NB4 (cell line): ENCODE data around the gene LUZP2.

Source experiments
- DNase-seq: peaks from one replicate; pipeline ENCODE4 v3.0.0; 2010; ENCODE audit warnings: low read depth
- H3K4me3 ChIP-seq: one replicate; pipeline ENCODE4 v1.5.1; 2011; ENCODE audit warnings: mild to moderate bottlenecking, low read depth, low read length, moderate library complexity
- CTCF ChIP-seq: IDR thresholded peaks from one replicate; pipeline ENCODE4 v1.5.1; 2012; ENCODE audit warnings: low read depth, low read length
- MAX ChIP-seq: IDR thresholded peaks from 2 replicates; pipeline ENCODE4 v1.6.1; 2011; ENCODE audit warnings: low read depth, low read length
- MYC ChIP-seq: IDR thresholded peaks from 2 replicates; pipeline ENCODE4 v1.6.1; 2011; ENCODE audit warnings: low read depth, low read length
- POLR2A ChIP-seq: IDR thresholded peaks from 2 replicates; pipeline ENCODE4 v1.6.1; 2011; ENCODE audit warnings: mild to moderate bottlenecking; ENCODE audit not compliant: insufficient read length; ENCODE audit errors: extremely low read depth

Gene LUZP2

GRCh38 chr11:24513479-24514218 lies 16.8 kb downstream of the LUZP2 start:
- no peak for TF ChIP-seq MAX
- no peak for TF ChIP-seq CTCF
- no peak for TF ChIP-seq POLR2A
- TF ChIP-seq MYC = no peak
- H3K4me3 ChIP-seq = no peak overlapping the region
- no peak for DNase-seq

- DNase-seq = no peak
These were observed 17.4 kb downstream of the LUZP2 start for GRCh38 chr11:24514219-24514594.

DNA sequence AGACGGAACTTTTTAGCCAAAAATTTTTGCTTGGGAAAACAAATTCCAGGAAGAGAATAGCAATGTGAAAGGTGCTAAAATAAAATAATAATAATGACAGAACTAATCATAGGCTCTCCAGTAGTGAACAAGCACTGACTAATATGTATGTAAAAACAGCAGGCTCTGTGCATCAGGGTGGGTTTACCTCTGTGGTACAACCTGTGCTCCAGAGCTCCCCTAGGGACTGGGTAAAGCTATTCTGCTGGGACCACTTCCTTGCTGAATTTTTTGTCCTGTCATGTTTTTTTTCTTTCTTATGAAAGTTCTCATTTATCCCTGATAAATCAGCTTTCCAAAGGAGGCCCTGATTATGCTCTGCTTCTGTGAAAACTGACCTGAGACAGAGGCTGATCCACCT lies 18.8 kb downstream of the LUZP2 start:
- TF ChIP-seq MAX (no peak), MYC (no peak), POLR2A (no peak), CTCF (no peak)
- no peak for DNase-seq
- H3K4me3 ChIP-seq = no peak overlapping the region

More at GRCh38 chr11:24514219-24514594, 17.4 kb downstream of the LUZP2 start:
- TF ChIP-seq CTCF (no peak), MYC (no peak), POLR2A (no peak), MAX (no peak)
- H3K4me3 ChIP-seq = no peak overlapping the region

DNA sequence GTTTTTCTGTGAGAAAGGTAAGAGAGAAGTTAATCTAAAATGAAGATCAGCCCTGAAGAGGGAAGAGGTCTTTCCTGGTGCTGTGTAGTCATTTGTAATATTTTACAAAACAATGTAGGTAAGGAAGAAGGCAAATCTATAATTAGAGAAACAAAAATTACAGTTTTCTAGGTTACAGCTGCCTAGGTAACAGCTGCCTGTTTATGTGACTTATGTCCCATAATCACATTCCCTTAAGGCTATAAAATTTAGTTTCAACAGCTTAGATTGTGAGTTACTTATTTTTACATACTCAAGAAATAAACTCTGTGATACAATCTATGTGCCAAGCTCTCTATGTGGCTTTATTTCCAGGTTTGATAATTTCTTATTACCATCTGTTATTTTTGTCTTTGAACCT lies 19.8 kb downstream of the LUZP2 start:
- no peak for DNase-seq
- no peak overlapping the region for H3K4me3 ChIP-seq
- TF ChIP-seq CTCF (no peak), POLR2A (no peak), MAX (no peak), MYC (no peak)

DNA sequence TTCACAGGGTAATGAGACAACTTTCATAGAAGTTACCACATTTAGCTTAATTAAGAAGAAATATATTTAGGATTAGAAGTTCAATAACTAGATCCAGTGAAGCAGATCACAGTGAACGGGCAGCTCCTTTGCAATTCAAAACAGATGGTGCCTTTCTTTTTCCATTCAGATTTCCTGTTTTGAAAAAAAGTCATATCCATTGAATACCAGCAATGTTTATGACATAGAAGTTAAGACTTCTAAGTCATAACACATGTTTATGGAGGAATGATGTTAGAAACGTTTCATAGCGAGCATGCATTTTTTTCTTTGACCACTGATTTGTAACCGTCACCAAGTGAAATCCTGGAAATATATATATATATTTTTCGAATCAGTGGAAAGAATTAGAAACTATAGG lies 24.7 kb downstream of the LUZP2 start:
- H3K4me3 ChIP-seq = no peak overlapping the region
- TF ChIP-seq MYC (no peak), MAX (no peak), POLR2A (no peak), CTCF (no peak)
- no peak for DNase-seq

- DNase-seq = no peak
- TF ChIP-seq MAX = no peak
- TF ChIP-seq CTCF = no peak
- TF ChIP-seq POLR2A = no peak
- TF ChIP-seq MYC = no peak
- H3K4me3 ChIP-seq = no peak overlapping the region
These were observed 27.3 kb downstream of the LUZP2 start for GRCh38 chr11:24524156-24524555.
